Thyroid gland (tissue), 4 donors: ENCODE data around the gene PDLIM1. TPM values are rescaled to one million over a fixed set of nuclear protein-coding genes. Genes with fewer than 3 reads are reported as not detected.

ENCODE experiments used
- DNase-seq, 2 donors: peaks; one replicate each; pipeline ENCODE4 v3.0.0-alpha.2; 2019
- H3K27ac ChIP-seq, 3 donors: fragments of 200-600 bp; sonication (generic); 1 replicate in 2 of 3; 2 replicates in 1 of 3; pipeline ENCODE4 v1.5.1; 2016 to 2019; ENCODE audit warnings: mild to moderate bottlenecking in 1 of 3, moderate library complexity in 1 of 3
- H3K27me3 ChIP-seq: fragments of 200-600 bp; sonication (generic); one replicate; pipeline ENCODE4 v1.5.1; 2019
- H3K36me3 ChIP-seq, 2 donors: fragments of 200-600 bp; sonication (generic); one replicate each; pipeline ENCODE4 v1.5.1; 2016 to 2019
- H3K4me1 ChIP-seq, 2 donors: fragments of 200-600 bp; sonication (generic); one replicate each; pipeline ENCODE4 v1.5.1; 2017 to 2019
- H3K4me3 ChIP-seq, 3 donors: fragments of 200-600 bp; sonication (generic); replicated peaks in 1 of 3; 1 replicate in 2 of 3; 2 replicates in 1 of 3; pipeline ENCODE4 v1.5.1; 2016; ENCODE audit warnings: mild to moderate bottlenecking in 1 of 3
- H3K9me3 ChIP-seq: fragments of 200-600 bp; sonication (generic); one replicate; pipeline ENCODE4 v1.5.1; 2017
- CTCF ChIP-seq, 6 experiments: fragments of 200-600 bp in 3 of 6; fragments of 450-650 bp in 3 of 6; sonication (generic) in 3 of 6; IDR thresholded peaks; one replicate each; pipeline ENCODE4 v1.5.1; 2016 to 2019; ENCODE audit warnings: antibody characterized with exemption in 6 of 6, mild to moderate bottlenecking in 2 of 6, inconsistent platforms in 1 of 6, moderate library complexity in 1 of 6
- POLR2A ChIP-seq, 2 donors: fragments of 450-650 bp; IDR thresholded peaks; one replicate each; pipeline ENCODE4 v1.6.1; 2017; ENCODE audit warnings: antibody characterized with exemption in 2 of 2, mild to moderate bottlenecking in 2 of 2, moderate library complexity in 1 of 2
- WGBS, 2 donors: methylation state at CpG; one replicate each; pipeline ENCODE4 v1.1.5; 2017; 5-methylcytosine and 5-hydroxymethylcytosine counted together
- intact Hi-C: fragments of 100-400 bp; cut with DNase I; formaldehyde crosslinking; loops from one replicate; pipeline ENCODE4 v1.15.1; 2023
- total RNA-seq, 4 donors: library from RNA; depleted of rRNA; stranded (reverse); fragments of >200 nt; gene quantifications; one replicate each; pipeline ENCODE4 v1.2.3, GENCODE V29; 2016

PDLIM1 gene
- total RNA-seq, 4 donors from 2014 or later, result 67.8 to 158 (median 90.7) TPM

- WGBS, 2 donors, result 91 to 94% methylated on average over 3 of the region's 3 CpGs
- TF ChIP-seq CTCF (IDR thresholded peaks at IDR 0.05), result no peak
- no peak for TF ChIP-seq POLR2A (IDR thresholded peaks at IDR 0.05)
- Histone ChIP-seq H3K9me3 (no peaks in the 10 kb centered on the region), H3K27ac (no peak overlapping the region), H3K27me3 (no peaks in the 10 kb centered on the region), H3K36me3 (no peaks in the 10 kb centered on the region), H3K4me1 (peaks cover 1 to 13% of the 10 kb centered on the region in 2 donors), H3K4me3 (no peak overlapping the region)
- intact Hi-C loops, result no loop called here
- no peak for DNase-seq
Measured at GRCh38 chr10:95300022-95300539, 9.3 kb upstream of the PDLIM1 start.

- intact Hi-C loops, result no loop called here
- WGBS, 2 donors, result 82 to 91% methylated on average over 3 of the region's 3 CpGs
- Histone ChIP-seq H3K4me3 (no peak overlapping the region), H3K9me3 (no peaks in the 10 kb centered on the region), H3K4me1 (peaks cover 6 to 16% of the 10 kb centered on the region in 2 donors), H3K36me3 (no peaks in the 10 kb centered on the region), H3K27me3 (no peaks in the 10 kb centered on the region), H3K27ac (no peak overlapping the region)
- TF ChIP-seq CTCF (IDR thresholded peaks at IDR 0.05), result no peak
- TF ChIP-seq POLR2A (IDR thresholded peaks at IDR 0.05), result no peak
- DNase-seq, result no peak
Measured at GRCh38 chr10:95297402-95297801, 6.6 kb upstream of the PDLIM1 start.

GRCh38 chr10:95296764-95297163 lies 6.0 kb upstream of the PDLIM1 start:
- Histone ChIP-seq H3K9me3 (no peaks in the 10 kb centered on the region), H3K4me3 (no peak overlapping the region), H3K27ac (no peak overlapping the region), H3K27me3 (no peaks in the 10 kb centered on the region), H3K4me1 (peaks cover 6 to 16% of the 10 kb centered on the region in 2 donors), H3K36me3 (no peaks in the 10 kb centered on the region)
- intact Hi-C loops, result no loop called here
- 100% methylated on average over 4 of the region's 4 CpGs for WGBS, 2 donors
- TF ChIP-seq CTCF (IDR thresholded peaks at IDR 0.05), result no peak
- no peak for TF ChIP-seq POLR2A (IDR thresholded peaks at IDR 0.05)
- DNase-seq, result no peak

- intact Hi-C loops, result no loop called here
- Histone ChIP-seq H3K27ac (peak overlapping the region; percentile 45 to 77 (median 57)), H3K36me3 (no peaks in the 10 kb centered on the region), H3K4me1 (peaks cover 10 to 20% of the 10 kb centered on the region in 2 donors), H3K27me3 (no peaks in the 10 kb centered on the region), H3K9me3 (no peaks in the 10 kb centered on the region), H3K4me3 (peak overlapping the region in 1 of 3 donors; percentile 25)
- peak; percentile 74 to 83 for DNase-seq
- TF ChIP-seq CTCF (IDR thresholded peaks at IDR 0.05), result no peak
- TF ChIP-seq POLR2A (IDR thresholded peaks at IDR 0.05), result peak; percentile 19 to 68
- 2 to 4% methylated on average over 23 to 35 of the region's 39 CpGs for WGBS, 2 donors
Measured at GRCh38 chr10:95295031-95295755, 4.4 kb upstream of the PDLIM1 start.

- WGBS, 2 donors, result 91 to 96% methylated on average over 3 of the region's 3 CpGs
- TF ChIP-seq CTCF (IDR thresholded peaks at IDR 0.05) (no peak), POLR2A (IDR thresholded peaks at IDR 0.05) (no peak)
- Histone ChIP-seq H3K4me3 (no peak overlapping the region), H3K27me3 (no peaks in the 10 kb centered on the region), H3K9me3 (no peaks in the 10 kb centered on the region), H3K36me3 (no peaks in the 10 kb centered on the region), H3K4me1 (peaks cover 22 to 26% of the 10 kb centered on the region in 2 donors), H3K27ac (no peak overlapping the region)
- intact Hi-C loops, result no loop called here
- no peak for DNase-seq
Measured at GRCh38 chr10:95293631-95294030, 2.8 kb upstream of the PDLIM1 start.
